ENCODE results near the gene NFIB. TPM values are rescaled to one million over a fixed set of nuclear protein-coding genes. Genes with fewer than 3 reads are reported as not detected.

The NFIB gene
- total and polyA plus RNA-seq, 10 of the 15 experiments (the other 5 are each of a cell fraction or from before 2014, with no cell fraction given): under 0.01 to 0.19 (median 0.05) TPM; not detected in 3

GRCh38 chr9:14148501-14149103 is 165.3 kb downstream of the NFIB start (continued):
- TF ChIP-seq, protein P1, sequence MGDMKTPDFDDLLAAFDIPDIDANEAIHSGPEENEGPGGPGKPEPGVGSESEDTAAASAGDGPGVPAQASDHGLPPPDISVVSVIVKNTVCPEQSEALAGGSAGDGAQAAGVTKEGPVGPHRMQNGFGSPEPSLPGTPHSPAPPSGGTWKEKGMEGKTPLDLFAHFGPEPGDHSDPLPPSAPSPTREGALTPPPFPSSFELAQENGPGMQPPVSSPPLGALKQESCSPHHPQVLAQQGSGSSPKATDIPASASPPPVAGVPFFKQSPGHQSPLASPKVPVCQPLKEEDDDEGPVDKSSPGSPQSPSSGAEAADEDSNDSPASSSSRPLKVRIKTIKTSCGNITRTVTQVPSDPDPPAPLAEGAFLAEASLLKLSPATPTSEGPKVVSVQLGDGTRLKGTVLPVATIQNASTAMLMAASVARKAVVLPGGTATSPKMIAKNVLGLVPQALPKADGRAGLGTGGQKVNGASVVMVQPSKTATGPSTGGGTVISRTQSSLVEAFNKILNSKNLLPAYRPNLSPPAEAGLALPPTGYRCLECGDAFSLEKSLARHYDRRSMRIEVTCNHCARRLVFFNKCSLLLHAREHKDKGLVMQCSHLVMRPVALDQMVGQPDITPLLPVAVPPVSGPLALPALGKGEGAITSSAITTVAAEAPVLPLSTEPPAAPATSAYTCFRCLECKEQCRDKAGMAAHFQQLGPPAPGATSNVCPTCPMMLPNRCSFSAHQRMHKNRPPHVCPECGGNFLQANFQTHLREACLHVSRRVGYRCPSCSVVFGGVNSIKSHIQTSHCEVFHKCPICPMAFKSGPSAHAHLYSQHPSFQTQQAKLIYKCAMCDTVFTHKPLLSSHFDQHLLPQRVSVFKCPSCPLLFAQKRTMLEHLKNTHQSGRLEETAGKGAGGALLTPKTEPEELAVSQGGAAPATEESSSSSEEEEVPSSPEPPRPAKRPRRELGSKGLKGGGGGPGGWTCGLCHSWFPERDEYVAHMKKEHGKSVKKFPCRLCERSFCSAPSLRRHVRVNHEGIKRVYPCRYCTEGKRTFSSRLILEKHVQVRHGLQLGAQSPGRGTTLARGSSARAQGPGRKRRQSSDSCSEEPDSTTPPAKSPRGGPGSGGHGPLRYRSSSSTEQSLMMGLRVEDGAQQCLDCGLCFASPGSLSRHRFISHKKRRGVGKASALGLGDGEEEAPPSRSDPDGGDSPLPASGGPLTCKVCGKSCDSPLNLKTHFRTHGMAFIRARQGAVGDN (IDR thresholded peaks at IDR 0.05): no peak
- TF ChIP-seq SREBF2 (IDR thresholded peaks at IDR 0.05; ENCODE audit: low read length) (no peak), NR2F1 (conservative IDR thresholded peaks at IDR 0.05) (no peak), SREBF1 (IDR thresholded peaks at IDR 0.05; ENCODE audit: low read length) (no peak), E4F1 (IDR thresholded peaks at IDR 0.05; ENCODE audit: borderline replicate concordance, partially characterized antibody) (no peak), NR2C2 (IDR thresholded peaks at IDR 0.05; ENCODE audit: borderline replicate concordance, control insufficient read depth, insufficient read length, low read depth) (no peak), ZSCAN29 (IDR thresholded peaks at IDR 0.05) (no peak), RAD21 (IDR thresholded peaks at IDR 0.05; ENCODE audit: insufficient read depth, low read depth, low read length) (no peak), PRDM15 (CRISPR knock-in tag; IDR thresholded peaks at IDR 0.05) (no peak)

All from GM12878 (cell line).